H1 (cell line): ENCODE results near the gene DHRS3. TPM values are rescaled to one million over a fixed set of nuclear protein-coding genes. Genes with fewer than 3 reads are reported as not detected.
"Not testable (repeated sequence)": the region's sequence is repeated elsewhere in the genome, so short reads cannot be mapped to it uniquely, and the experiment has no call there.

ENCODE experiments used
- CTCF ChIA-PET: fragments of 300-600 bp; sonication (Branson Sonifier 250); formaldehyde crosslinking; loops from one replicate; lab custom pipeline; 2021; ENCODE audit not compliant: partially characterized antibody; lab: Charles Lee
- POLR2A ChIA-PET: fragments of 300-600 bp; sonication (Branson Sonifier 250); formaldehyde crosslinking; loops from one replicate; lab custom pipeline; 2021; ENCODE audit warnings: inconsistent platforms; ENCODE audit not compliant: partially characterized antibody; lab: Charles Lee
- DNase-seq, 2 experiments: peaks; one replicate each; pipeline versions ENCODE4 v3.0.0 to v3.0.0-alpha.2; 2010 to 2022; ENCODE audit warnings: low spot score in 2 of 2, low read depth in 1 of 2, mixed read lengths in 1 of 2
- FAIRE-seq: peaks from 2 replicates; lab custom pipeline; 2011; peaks lifted over from hg19 to GRCh38; lab: Jason Lieb, UNC
- H2AFZ ChIP-seq: 2 replicates; pipeline ENCODE4 v1.8.1; 2012; ENCODE audit warnings: low read length, inconsistent platforms
- H2AK5ac ChIP-seq: 2 replicates; pipeline ENCODE4 v1.6.1; 2013; ENCODE audit warnings: low read depth, low read length
- H2BK120ac ChIP-seq: replicated peaks from 2 replicates; pipeline ENCODE3; 2013; ENCODE audit warnings: low read depth, low read length, inconsistent platforms
- H2BK12ac ChIP-seq: 2 replicates; pipeline ENCODE4 v1.6.1; 2013; ENCODE audit warnings: low read depth, low read length
- H2BK15ac ChIP-seq: 2 replicates; pipeline ENCODE4 v1.6.1; 2013; ENCODE audit warnings: low read length
- H2BK20ac ChIP-seq: 2 replicates; pipeline ENCODE4 v1.6.1; 2013; ENCODE audit warnings: low read length
- H2BK5ac ChIP-seq: 2 replicates; pipeline ENCODE4 v1.6.1; 2013; ENCODE audit warnings: low read depth, low read length
- H3K14ac ChIP-seq: 2 replicates; pipeline ENCODE4 v1.6.1; 2013; ENCODE audit warnings: inconsistent platforms; ENCODE audit not compliant: insufficient read length
- H3K18ac ChIP-seq: 2 replicates; pipeline ENCODE4 v1.6.1; 2013; ENCODE audit warnings: low read length; ENCODE audit errors: extremely low read depth
- H3K23ac ChIP-seq: 2 replicates; pipeline ENCODE4 v1.6.1; 2013; ENCODE audit warnings: inconsistent platforms; ENCODE audit not compliant: insufficient read length
- H3K23me2 ChIP-seq: 2 replicates; pipeline ENCODE4 v1.6.1; 2013; ENCODE audit warnings: low read depth, low read length
- H3K27ac ChIP-seq: 2 replicates; pipeline ENCODE4 v1.6.1; 2011; ENCODE audit warnings: low read depth, low read length, inconsistent platforms
- H3K27me3 ChIP-seq, 4 experiments: replicated peaks in 1 of 4; 1 replicate in 1 of 4; 2 replicates in 3 of 4; pipeline versions ENCODE4 v1.6.1 to v1.8.1; 2011 to 2013; ENCODE audit warnings: low read length in 3 of 4, mild to moderate bottlenecking in 3 of 4, inconsistent platforms in 2 of 4, mixed read lengths in 2 of 4, moderate library complexity in 1 of 4; ENCODE audit not compliant: control insufficient read depth in 3 of 4, insufficient read depth in 3 of 4; ENCODE audit errors: extremely low read depth in 1 of 4
- H3K36me3 ChIP-seq, 4 experiments: 2 replicates each; pipeline versions ENCODE4 v1.6.1 to v1.8.1; 2011 to 2013; ENCODE audit warnings: mild to moderate bottlenecking in 4 of 4, low read length in 3 of 4, moderate library complexity in 2 of 4, control low read depth in 1 of 4, inconsistent platforms in 1 of 4; ENCODE audit not compliant: insufficient read depth in 4 of 4, control insufficient read depth in 2 of 4
- H3K4ac ChIP-seq: replicated peaks from 2 replicates; pipeline ENCODE3; 2013; ENCODE audit warnings: low read length, low read depth, mixed read lengths, inconsistent platforms; ENCODE audit not compliant: insufficient read length
- H3K4me1 ChIP-seq, 4 experiments: replicated peaks in 1 of 4; 1 replicate in 1 of 4; 2 replicates in 3 of 4; pipeline versions ENCODE4 v1.6.1 to v1.8.1; 2011 to 2013; ENCODE audit warnings: low read length in 3 of 4, inconsistent platforms in 2 of 4, mixed read lengths in 1 of 4; ENCODE audit not compliant: insufficient read depth in 4 of 4, control insufficient read depth in 3 of 4
- H3K4me2 ChIP-seq, 2 experiments: 2 replicates each; pipeline versions ENCODE4 v1.6.1 to v1.8.1; 2011 to 2013; ENCODE audit warnings: low read depth in 2 of 2, low read length in 2 of 2, control low read depth in 1 of 2, inconsistent platforms in 1 of 2, mild to moderate bottlenecking in 1 of 2; ENCODE audit not compliant: insufficient read depth in 1 of 2
- H3K4me3 ChIP-seq, 4 experiments: fragments of 200-600, 300-600 bp in 1 of 4; sonication (generic), shearing (Covaris generic), sonication (Bioruptor Twin) in 1 of 4; 2 replicates each; pipeline versions ENCODE4 v1.5.1 to v1.8.1; 2011 to 2016; ENCODE audit warnings: low read length in 4 of 4, low read depth in 3 of 4, control low read depth in 2 of 4, inconsistent platforms in 2 of 4, mild to moderate bottlenecking in 2 of 4, mixed read lengths in 1 of 4, moderate library complexity in 1 of 4; ENCODE audit not compliant: insufficient read depth in 2 of 4; ENCODE audit errors: extremely low read depth in 1 of 4
- H3K56ac ChIP-seq: replicated peaks from 2 replicates; pipeline ENCODE3; 2013; ENCODE audit warnings: low read depth, mild to moderate bottlenecking, mixed read lengths, low read length, inconsistent platforms; ENCODE audit not compliant: insufficient read length
- H3K79me1 ChIP-seq: 2 replicates; pipeline ENCODE4 v1.6.1; 2013; ENCODE audit warnings: low read depth, low read length, control low read depth
- H3K79me2 ChIP-seq, 2 experiments: 2 replicates each; pipeline versions ENCODE4 v1.6.1 to v1.8.1; 2012 to 2013; ENCODE audit warnings: low read length in 2 of 2, mild to moderate bottlenecking in 2 of 2, inconsistent platforms in 1 of 2; ENCODE audit not compliant: insufficient read depth in 2 of 2, control insufficient read depth in 1 of 2
- H3K9ac ChIP-seq, 4 experiments: replicated peaks in 1 of 4; 1 replicate in 1 of 4; 2 replicates in 3 of 4; pipeline versions ENCODE4 v1.6.1 to v1.8.1; 2011 to 2013; ENCODE audit warnings: low read depth in 3 of 4, low read length in 3 of 4, control low read depth in 2 of 4, mild to moderate bottlenecking in 2 of 4, moderate library complexity in 2 of 4, inconsistent platforms in 1 of 4; ENCODE audit errors: extremely low read depth in 1 of 4
- H3K9me3 ChIP-seq, 2 experiments: 2 replicates each; pipeline versions ENCODE4 v1.6.1 to v1.8.1; 2012 to 2013; ENCODE audit warnings: mild to moderate bottlenecking in 2 of 2, moderate library complexity in 2 of 2, control low read depth in 1 of 2, inconsistent platforms in 1 of 2, low read depth in 1 of 2, low read length in 1 of 2, mixed read lengths in 1 of 2; ENCODE audit not compliant: insufficient read depth in 2 of 2
- H4K20me1 ChIP-seq, 2 experiments: replicated peaks in 1 of 2; 2 replicates each; pipeline versions ENCODE3 to v1.8.1; 2011 to 2013; ENCODE audit warnings: inconsistent platforms in 2 of 2, low read length in 2 of 2, mild to moderate bottlenecking in 1 of 2; ENCODE audit not compliant: insufficient read depth in 2 of 2, control insufficient read depth in 1 of 2
- H4K5ac ChIP-seq: 2 replicates; pipeline ENCODE4 v1.6.1; 2013; ENCODE audit warnings: low read length, low read depth, mixed read lengths, inconsistent platforms; ENCODE audit not compliant: insufficient read length
- H4K8ac ChIP-seq: 2 replicates; pipeline ENCODE4 v1.8.0; 2013; ENCODE audit warnings: mild to moderate bottlenecking, moderate library complexity, low read length, inconsistent platforms; ENCODE audit not compliant: insufficient read depth; ENCODE audit errors: extremely low read depth
- H4K91ac ChIP-seq: replicated peaks from 2 replicates; pipeline ENCODE3; 2013; ENCODE audit warnings: low read length, mixed read lengths, inconsistent platforms; ENCODE audit not compliant: insufficient read length
- CREB1 ChIP-seq: IDR thresholded peaks from 2 replicates; pipeline ENCODE4 v1.6.1; 2012; ENCODE audit warnings: inconsistent platforms
- CTCF ChIP-seq, 3 experiments: IDR thresholded peaks; 1 replicate in 2 of 3; 2 replicates in 1 of 3; pipeline versions ENCODE4 v1.5.1 to v1.6.1; 2011; ENCODE audit warnings: low read length in 3 of 3, mild to moderate bottlenecking in 3 of 3, inconsistent platforms in 2 of 3, low read depth in 1 of 3, moderate library complexity in 1 of 3; ENCODE audit not compliant: insufficient read depth in 1 of 3; ENCODE audit errors: control extremely low read depth in 1 of 3
- WGBS, 2 experiments: shearing (Covaris generic) in 1 of 2; methylation state at CpG; one replicate each; pipeline versions ENCODE4 v1.1.6 to v1.1.7; 2013 to 2015; ENCODE audit warnings: low lambda C conversion rate in 2 of 2, mixed read lengths in 2 of 2, inconsistent platforms in 1 of 2, low coverage in 1 of 2, missing lambda C conversion rate in 1 of 2; ENCODE audit not compliant: insufficient replicate concordance in 2 of 2, insufficient coverage in 1 of 2, insufficient read length in 1 of 2; ENCODE audit errors: extremely low coverage in 1 of 2, missing lambda C conversion rate in 1 of 2; 5-methylcytosine and 5-hydroxymethylcytosine counted together
- polyA plus RNA-seq, 7 experiments: library from polyadenylated mRNA; depleted of rRNA in 3 of 7; stranded (reverse) in 5 of 7; unstranded in 2 of 7; fragments of >200 nt in 5 of 7; fragments of 200-250 nt in 2 of 7; gene quantifications; 1 replicate in 5 of 7; 2 replicates in 1 of 7; 4 replicates in 1 of 7; pipeline versions ENCODE4 v1.2.1 to v1.2.3, GENCODE V29; 2011 to 2013; ENCODE audit warnings: missing spikeins in 2 of 7, mixed read lengths in 2 of 7
- total RNA-seq: library from RNA; stranded (reverse); fragmentation: NEBNext Ultra II Directional; extraction: Animal tissue kit (Norgen Biotek cat#: 25700); gene quantifications from 2 replicates; pipeline ENCODE4 v1.2.1, GENCODE V29; 2021

DHRS3 gene
- total and polyA plus RNA-seq, 2 of the 8 experiments (the other 6 are each of a cell fraction or from before 2014, with no cell fraction given) = 32.5 to 36.4 TPM

GRCh38 chr1:12658531-12659453 is 40.8 kb upstream of the DHRS3 start (continued):
- TF ChIP-seq CTCF (IDR thresholded peaks at IDR 0.05; ENCODE audit: control extremely low read depth in 1 of 3, insufficient read depth in 1 of 3, low read depth in 1 of 3, low read length in 3 of 3) (peak; percentile 83 to 98 (median 89)), CREB1 (peak; percentile 70)

- 86 to 90% methylated on average over 1 to 9 of the region's 9 CpGs for WGBS, 2 experiments
- H3K27me3 ChIP-seq, H3K4me3 ChIP-seq, H3K56ac ChIP-seq, H3K23ac ChIP-seq, H3K27ac ChIP-seq, H3K79me2 ChIP-seq, H3K23me2 ChIP-seq, H2BK20ac ChIP-seq, H3K14ac ChIP-seq, H4K5ac ChIP-seq, H3K36me3 ChIP-seq, H4K8ac ChIP-seq, H2BK15ac ChIP-seq, H3K18ac ChIP-seq, FAIRE-seq, H3K4ac ChIP-seq, H4K91ac ChIP-seq, H4K20me1 ChIP-seq, H2AK5ac ChIP-seq, DNase-seq, H3K79me1 ChIP-seq, H2AFZ ChIP-seq, H2BK120ac ChIP-seq, H3K4me1 ChIP-seq, H2BK5ac ChIP-seq, H3K9ac ChIP-seq, H3K4me2 ChIP-seq, POLR2A ChIA-PET: not testable (repeated sequence)
- peaks cover 3 to 10% of the 10 kb centered on the region in 2 experiments; a peak in 1 of 4 replicates for H3K9me3 ChIP-seq
- H2BK12ac ChIP-seq = 0 out of 2 replicates have a peak overlapping the region, but pooled peaks have one; percentile 39
- CTCF ChIA-PET = interaction anchor here (0.6 to 5.1 kb wide), 39 partner anchors 8 to 381 kb away, joined by 3 to 42 read pairs (median 5); partner anchors contain the start of genes AADACL4 and DHRS3
Measured at GRCh38 chr1:12657885-12658512, 40.0 kb upstream of the DHRS3 start.
